Suppressor macrophage treated with lipopolysaccharide for 1 hour (primary cell): ENCODE data around the gene RYR1.
"Not testable (repeated sequence)": the region's sequence is repeated elsewhere in the genome, so short reads cannot be mapped to it uniquely, and the experiment has no call there.

ENCODE experiments used
- DNase-seq, 3 donors: peaks; one replicate each; pipeline ENCODE4 v3.0.0-alpha.2; 2020 to 2022

RYR1 gene

GRCh38 chr19:38624822-38625221 lies 191.3 kb downstream of the RYR1 start:
- no peak for DNase-seq

DNA sequence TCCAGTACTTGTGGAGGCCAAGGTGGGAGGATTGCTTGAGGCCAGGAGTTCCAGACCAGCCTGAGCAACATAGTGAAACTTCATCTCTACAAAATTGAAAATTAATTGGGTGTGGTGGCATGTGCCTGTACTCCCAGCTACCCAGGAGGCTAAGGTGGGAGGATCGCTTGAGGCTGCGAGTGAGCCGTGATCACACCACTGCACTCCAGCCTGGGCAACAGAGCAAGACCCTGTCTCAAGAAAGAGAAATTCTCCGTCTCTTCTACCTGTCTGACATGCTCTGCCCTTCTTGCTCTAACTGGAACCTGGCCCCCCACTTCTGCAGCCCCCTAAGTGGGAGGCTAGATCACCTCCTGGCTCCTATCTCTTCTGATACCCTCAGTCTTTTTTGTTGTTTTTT lies 192.9 kb downstream of the RYR1 start:
- no peak for DNase-seq

- no peak for DNase-seq
These were observed 196.1 kb downstream of the RYR1 start for GRCh38 chr19:38629568-38629967.

GRCh38 chr19:38631301-38631700 lies 197.8 kb downstream of the RYR1 start:
- not testable (repeated sequence) for DNase-seq

GRCh38 chr19:38631811-38632475 lies 198.5 kb downstream of the RYR1 start:
- DNase-seq, result not testable (repeated sequence)

DNA sequence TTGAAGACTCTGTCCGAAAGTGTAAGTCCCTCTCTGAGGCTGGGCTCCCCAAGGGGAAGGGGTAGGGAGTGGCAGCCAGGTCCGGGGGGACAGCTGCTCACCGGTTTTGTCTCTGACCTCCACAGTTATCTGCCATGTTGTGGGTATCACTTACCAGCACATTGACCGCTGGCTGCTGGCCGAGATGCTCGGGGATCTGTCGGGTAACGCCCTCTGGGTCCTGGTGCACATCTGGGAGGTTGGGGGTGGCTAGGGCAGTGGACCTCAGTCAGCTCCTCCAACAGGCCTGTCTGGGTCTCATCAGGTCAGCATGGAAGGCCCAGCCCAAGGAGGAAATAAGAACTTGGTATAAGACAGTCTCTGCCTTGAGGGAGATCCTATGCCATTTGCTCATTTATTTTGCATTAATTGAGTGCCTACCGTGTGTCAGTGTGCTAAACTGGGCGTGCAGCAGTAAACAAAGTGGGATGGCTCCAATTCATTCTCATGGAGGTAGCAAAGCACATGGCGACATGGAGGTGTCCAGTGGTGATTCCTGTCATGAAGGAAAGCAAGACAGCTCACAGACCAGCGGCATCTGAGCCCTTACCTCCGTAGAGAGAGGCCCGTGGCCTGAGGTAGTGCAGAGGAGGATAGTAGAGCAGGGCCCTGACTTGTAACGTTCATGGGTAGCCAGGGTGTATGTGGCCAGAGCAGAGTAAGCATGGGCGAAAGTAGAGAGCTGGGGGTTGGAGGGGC lies 199.2 kb downstream of the RYR1 start:
- DNase-seq, result no peak

- DNase-seq, result peak; percentile 76 to 82 (median 82)
These were observed 201.4 kb downstream of the RYR1 start for GRCh38 chr19:38634757-38635482.

DNA sequence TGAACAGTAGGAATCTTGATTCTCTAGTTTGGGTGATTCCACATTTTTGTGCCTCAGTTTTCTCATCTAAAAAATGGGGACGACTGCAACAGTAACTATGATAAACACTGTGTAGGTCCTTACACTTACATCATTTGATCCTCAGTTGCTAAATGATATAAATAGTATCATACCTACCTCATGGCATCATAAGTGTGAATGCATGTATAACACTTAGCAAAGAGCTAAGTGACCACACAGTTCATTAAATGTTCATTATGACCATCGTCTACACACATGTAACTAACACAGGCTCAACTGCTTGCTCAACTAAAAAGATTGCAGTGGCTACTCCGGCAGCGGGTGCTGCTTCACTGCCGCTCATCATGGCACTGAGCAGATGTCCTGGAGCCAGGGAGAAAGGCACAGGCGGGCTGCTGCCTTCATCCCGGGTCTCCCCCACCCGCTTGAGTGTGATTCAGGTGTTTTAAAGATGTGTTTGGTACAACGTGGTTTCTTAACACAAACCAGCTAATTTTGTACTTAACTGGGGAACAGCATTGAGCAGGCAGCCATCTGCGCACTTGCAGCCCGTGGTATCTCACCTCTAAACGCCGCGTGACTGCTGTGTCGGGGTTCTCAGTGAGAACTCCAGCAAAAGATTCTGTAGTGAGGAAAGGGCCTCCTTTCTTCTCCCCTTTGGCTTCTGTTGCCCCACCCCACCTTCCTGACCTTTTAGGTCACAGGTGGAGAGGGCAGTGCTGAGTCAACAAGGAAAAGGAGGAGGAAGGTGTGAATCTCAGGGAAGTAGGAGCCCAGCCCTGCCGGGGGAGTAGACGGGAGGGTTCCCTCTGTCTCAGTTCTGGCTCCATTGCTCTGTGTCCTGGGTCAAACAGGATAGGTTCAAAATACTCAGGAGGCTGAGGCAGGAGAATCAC lies 202.2 kb downstream of the RYR1 start:
- DNase-seq, result no peak
